SU-DHL-6 (cell line): ENCODE measurements around the gene CTTN.

ENCODE experiments used
- CTCF ChIP-seq: fragments of 200-600 bp; sonication (generic); IDR thresholded peaks from one replicate; pipeline ENCODE4 v1.5.1; 2017; ENCODE audit warnings: antibody characterized with exemption, mild to moderate bottlenecking, low read length, moderate library complexity; ENCODE audit not compliant: insufficient read depth, poor library complexity, severe bottlenecking
- EZH2phosphoT487 ChIP-seq: fragments of 200-600 bp; sonication (generic), shearing (Covaris generic); conservative IDR thresholded peaks from 2 replicates; pipeline ENCODE4 v1.6.1; 2018; ENCODE audit warnings: mild to moderate bottlenecking, antibody characterized with exemption, low read length, moderate library complexity, mixed read lengths

GRCh38 chr11:70437111-70437784 lies 38.9 kb downstream of the CTTN start:
- TF ChIP-seq CTCF (no peak), EZH2phosphoT487 (no peak)
